Measurements from ENCODE around the gene PPOX.

Gene PPOX

DNA sequence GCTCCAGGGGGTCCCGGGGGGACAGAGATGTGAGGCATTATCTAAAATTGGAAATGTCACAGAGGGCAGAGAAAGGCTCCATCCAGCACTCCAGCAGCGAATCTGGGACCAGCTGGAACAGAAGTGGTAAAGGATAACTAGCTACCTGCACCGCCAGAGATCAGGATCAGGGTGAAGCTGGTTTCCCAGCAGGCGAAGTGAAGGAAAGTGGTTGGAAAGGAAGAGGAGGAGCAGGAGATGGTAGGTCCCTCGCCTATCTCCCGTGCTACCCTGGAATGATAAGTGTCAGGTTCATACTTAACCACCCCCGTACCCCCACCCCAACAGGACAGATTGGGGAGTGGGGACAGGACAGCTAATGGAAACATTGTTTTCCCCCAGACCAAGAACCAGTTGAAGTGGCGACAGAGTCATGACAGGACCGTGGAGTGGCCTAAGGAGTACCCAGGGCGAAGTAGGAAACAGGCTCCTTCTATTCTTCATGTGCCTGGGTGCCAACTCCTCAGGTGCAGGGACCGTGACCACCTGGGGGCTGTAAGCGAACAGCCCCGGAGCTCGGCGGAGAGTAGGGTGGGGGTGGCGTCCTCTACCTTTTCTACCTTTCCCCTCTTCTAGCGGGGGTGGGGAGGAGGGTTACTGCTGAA is 10.4 kb downstream of the PPOX start:
- DNase-seq (ENCODE audit: low read depth) = no peak

GRCh38 chr1:161177112-161177935 is 11.1 kb downstream of the PPOX start, which contains the start of gene B4GALT3:
TSS of gene B4GALT3 (minus strand) at chr1:161177507. CDS start at chr1:161176060, 1,447 bp downstream.
- peak; percentile 93 for DNase-seq (ENCODE audit: low read depth)

GRCh38 chr1:161177936-161178244 is 11.7 kb downstream of the PPOX start:
- DNase-seq (ENCODE audit: low read depth) = no peak

DNA sequence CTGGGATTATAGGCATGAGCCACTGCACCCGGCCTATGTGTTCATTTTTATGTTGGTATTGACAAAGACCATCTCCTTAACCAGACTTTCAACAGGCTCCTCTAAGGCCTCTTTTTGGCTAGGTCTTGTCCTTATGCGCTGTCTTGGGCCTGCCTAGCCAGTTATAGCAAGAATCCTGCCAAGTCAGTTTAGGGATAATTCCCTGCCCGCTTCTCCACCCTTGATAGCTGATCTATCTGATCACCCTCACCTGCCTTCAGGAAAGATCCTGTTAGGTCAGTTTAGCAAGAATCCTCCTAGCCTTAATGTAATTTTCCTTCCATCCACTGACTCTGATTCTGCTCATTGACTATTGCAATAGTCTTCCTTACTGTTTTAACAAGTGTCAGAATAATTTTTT is 13.5 kb downstream of the PPOX start:
- no peak for DNase-seq (ENCODE audit: low read depth)

- DNase-seq (ENCODE audit: low read depth) = no peak
Measured at GRCh38 chr1:161180639-161181038, 14.4 kb downstream of the PPOX start.

DNA sequence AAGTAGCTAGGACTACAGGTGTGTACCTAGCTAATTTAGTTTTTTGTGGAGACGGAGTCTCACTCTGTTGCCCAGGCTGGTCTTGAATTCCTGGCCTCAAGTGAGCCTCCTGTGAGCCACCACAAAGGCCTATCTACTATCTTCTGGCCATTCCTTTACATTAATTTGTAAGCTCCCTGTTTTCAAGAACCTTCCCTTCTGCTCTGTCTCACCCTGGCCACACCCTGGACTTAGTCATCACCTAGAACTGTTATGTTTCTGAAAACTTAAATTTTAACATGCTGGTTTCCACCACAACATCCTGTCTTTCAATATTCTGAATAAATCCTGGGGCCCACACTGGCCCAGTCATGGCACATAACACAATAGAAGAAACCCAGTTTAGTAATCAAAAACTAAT is 16.0 kb downstream of the PPOX start:
- no peak for DNase-seq (ENCODE audit: low read depth)

DNA sequence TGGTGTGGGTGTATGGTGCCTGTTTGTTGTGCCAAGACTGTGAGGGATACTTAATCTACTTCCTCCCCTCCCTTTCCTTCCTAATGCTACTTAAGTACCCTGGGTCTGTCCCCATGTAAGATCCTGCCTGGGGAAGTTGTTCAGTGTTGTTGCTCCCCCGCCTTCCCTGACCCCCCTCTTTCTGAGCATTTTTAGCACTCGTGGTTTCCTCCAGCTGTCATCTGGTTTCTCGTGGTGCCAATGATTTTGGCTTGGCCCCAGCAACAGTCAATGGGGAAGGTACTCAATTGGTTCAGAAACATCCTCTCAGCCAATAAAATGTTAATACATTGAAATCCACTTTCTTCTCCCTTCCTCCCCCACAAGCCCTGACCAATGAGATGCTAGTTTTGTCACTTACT is 19.1 kb downstream of the PPOX start:
- peak; percentile 47 for DNase-seq (ENCODE audit: low read depth)

GRCh38 chr1:161185732-161186311 is 19.6 kb downstream of the PPOX start:
- no peak for DNase-seq (ENCODE audit: low read depth)

GRCh38 chr1:161187311-161187710 is 21.1 kb downstream of the PPOX start:
- no peak for DNase-seq (ENCODE audit: low read depth)

DNA sequence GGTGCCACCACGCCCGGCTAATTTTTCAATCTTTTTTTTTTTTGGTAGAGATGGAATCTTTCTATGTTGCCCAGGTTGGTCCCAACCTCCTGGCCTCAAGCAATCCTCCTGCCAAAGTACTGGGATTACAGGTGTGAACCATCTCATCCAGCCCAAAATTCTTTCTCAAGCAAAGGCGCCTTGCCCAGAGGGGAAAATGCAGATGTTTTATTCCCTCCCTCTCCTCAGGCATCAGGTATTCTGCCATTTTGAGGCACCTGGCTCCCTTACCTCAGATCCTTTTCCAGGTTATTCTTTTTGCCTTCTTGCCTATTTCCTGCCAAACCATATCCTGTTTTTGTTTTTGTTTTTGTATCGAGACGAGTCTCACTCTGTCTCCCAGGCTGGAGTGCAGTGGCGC is 22.2 kb downstream of the PPOX start:
- no peak for DNase-seq (ENCODE audit: low read depth)

DNA sequence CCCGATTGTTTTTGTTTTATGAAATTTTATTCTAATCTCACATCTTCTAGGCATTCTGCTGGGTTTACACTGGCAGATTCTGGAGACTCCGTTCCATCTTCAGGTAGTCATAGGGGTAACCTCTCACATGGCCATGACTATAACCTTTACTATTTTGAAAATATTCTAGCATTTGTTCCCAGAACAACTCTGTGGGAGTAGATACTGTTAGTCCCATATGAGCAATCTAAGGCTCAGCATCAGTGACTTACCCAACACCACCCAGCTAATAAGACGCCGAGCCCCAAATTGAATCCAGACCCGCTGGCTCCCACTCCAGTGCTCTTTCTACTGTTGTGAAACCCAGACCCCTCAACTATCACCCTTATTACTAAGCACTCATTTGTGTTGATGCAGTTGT is 22.8 kb downstream of the PPOX start:
- no peak for DNase-seq (ENCODE audit: low read depth)

DNA sequence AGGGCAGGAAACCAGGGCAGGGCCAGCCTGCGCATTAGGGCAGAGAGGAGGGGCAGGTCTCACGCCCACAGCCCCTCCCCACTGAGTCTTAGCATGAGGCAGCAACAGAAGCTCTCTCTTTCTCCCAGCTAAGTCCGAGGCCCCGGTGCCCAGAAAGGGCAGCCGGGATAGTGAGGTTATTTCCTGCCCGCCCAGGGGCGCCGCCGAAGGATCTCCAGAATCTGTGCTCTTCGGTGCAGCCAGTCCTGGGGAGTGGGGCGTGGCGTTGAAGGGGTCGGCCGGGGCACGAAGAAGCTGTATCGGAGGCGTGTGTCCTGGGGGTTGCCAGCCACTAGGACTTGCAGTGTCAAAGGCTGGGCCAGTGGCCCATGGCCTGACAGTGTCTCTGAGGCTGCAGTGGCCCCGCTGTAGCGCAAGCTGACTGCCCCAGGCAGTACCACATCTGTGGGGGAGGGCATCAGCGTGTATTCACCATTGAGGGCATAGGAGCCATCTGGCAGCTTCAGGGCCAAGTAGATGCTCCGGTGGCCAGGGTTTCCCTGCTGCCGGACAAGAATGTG is 24.8 kb downstream of the PPOX start:
- no peak for DNase-seq (ENCODE audit: low read depth)

GRCh38 chr1:161191971-161192370 is 25.7 kb downstream of the PPOX start:
- no peak for DNase-seq (ENCODE audit: low read depth)

DNA sequence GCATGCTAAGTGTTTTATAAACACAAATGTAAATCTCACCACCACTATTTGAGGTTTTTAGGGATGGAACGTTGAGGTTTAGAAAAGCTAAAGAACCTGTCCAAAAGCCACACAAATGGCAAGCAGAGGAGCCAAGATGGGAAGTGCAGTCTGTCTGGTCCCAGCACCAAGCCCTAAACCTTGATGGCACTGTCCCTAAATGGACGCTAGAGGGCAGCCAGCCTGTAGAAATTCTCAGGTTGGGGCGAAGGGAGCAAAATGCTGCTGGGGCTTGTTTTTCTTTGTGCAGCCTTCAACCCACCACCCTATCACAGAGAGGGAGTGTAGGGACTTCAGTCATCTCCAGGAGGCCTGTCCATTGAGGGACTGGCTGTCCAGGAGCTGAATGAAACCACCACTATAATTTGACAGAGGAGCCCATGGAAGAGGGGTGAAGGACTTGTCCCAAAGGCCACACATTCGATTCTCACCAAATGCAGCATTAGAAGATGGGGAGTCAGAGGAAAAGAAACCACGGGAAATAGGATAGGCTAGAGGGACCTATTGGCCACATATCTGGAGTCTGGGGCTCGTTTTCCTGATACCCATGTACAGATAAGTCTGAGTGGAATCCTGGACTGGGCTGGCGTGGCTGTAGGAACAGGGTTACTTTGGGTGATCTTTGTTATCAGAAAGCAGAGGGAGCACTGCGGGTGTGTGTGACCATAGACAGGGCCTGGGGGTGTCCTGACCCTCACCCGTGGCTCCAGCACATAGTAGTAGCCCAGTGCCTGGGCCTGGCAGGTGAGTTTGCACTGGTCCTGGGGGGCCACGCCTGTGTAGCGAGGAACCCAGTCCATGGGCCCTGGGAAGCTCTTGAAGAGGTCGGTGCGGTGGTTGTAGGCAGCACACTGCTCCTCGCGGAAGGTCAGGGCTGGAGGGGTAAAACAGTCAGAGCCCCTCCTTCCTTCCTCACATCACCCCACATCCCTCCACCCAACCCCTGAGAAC is 26.5 kb downstream of the PPOX start:
- no peak for DNase-seq (ENCODE audit: low read depth)

DNA sequence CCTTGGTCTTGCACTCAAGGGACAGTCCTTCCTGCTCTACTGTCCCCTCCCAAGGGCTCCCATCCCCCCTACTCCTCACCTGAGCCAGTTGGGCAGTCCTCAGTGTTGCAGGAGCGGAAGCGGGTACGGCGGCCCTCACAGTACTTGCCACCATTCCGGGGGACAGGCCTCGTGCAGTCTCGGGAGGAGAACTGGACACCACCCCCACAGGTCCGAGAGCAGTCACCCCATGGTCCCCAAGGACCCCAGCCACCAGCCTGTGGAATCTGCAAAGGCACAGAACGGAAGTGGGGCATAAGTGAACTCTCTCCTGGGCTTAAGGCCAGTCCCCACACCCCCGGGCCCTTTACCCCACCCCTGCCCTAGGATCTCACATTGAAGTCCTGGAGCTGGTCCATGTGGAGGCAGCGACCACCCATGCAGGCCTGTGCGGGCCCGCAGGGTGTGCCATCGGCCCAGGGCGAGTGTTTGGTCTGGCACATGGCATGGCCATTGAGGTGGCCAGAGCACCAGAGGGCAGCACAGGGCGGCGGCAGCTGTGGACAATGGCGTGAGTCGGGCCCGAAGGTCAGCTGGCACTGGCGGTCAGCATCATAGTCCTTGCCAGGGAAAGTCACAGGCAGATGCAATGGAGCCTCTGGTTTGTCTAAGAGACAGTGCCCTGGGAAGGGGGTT is 27.5 kb downstream of the PPOX start:
- no peak for DNase-seq (ENCODE audit: low read depth)

DNA sequence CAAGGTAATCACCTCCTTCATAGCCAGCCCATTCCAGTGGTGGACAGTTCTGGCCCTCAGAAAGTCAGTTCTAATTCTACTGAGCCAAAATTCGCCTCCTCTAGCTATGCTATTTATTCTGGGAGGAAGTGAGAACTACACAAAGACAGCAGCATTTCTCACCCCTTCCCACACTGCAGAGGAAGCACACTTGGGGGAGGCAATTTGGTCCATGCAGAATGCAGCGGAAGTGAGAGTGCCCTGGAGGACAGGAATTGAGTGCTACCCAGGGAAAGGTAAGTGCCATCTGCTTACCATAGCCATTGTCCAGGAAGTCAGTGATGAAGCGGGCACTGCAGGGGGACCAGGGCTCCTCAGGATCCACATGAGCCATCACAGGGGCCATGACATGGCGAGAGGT is 28.9 kb downstream of the PPOX start:
- no peak for DNase-seq (ENCODE audit: low read depth)

- DNase-seq (ENCODE audit: low read depth) = no peak
Measured at GRCh38 chr1:161196111-161196510, 29.9 kb downstream of the PPOX start.

DNA sequence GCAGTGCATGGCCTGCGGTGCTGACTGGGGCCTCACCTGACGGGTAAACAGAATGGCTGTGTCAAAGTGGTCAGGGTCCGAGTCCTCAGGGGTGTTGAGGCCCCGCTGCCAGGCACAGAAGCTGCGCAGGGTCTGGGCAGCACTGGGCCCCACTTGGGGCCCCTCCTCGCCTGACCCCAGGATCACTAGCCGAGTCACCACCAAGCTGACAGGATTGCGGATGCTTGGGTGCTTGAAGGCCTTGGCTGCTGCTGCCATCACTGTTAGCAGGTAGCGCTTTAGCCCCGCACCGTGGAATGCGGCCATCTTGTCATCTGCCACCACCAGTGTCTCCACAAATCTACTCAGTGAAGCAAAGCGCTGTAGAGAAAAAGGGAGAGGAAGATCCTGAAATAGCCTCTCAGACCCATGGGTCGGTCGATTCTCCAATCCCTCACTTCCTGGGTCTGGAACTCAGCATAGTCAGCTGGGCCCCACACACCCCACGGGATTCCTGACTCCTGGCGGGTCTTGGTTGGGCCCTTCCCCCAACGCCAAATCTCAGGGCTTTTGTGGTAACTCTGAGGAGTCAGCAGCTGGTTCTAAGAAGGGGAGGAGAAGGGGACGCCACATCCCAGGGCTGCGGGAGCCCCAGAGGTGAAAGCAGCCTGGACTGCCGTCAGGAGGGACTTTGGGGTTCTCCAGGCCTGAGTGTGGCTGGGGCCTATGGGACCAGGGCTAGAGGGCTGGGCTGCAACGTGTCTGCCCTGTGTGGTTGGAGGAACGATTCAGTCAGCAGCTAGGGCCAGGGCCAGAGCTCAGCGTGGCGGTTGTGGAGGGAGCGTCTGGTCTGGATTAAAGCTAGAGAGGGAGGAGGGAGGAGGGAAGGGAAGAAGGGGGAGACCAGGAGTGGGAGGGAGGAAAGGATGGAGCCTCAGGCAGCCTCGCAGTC is 30.6 kb downstream of the PPOX start:
- no peak for DNase-seq (ENCODE audit: low read depth)

GRCh38 chr1:161197560-161198193 is 31.5 kb downstream of the PPOX start:
- no peak for DNase-seq (ENCODE audit: low read depth)
